ENCODE data around the gene SUCO. TPM values are rescaled to one million over a fixed set of nuclear protein-coding genes. Genes with fewer than 3 reads are reported as not detected.

Gene SUCO
- total and polyA plus RNA-seq, 2 donors (not counting 1 experiment from before 2014, with no cell fraction given): 5.5 to 59.7 TPM

DNA sequence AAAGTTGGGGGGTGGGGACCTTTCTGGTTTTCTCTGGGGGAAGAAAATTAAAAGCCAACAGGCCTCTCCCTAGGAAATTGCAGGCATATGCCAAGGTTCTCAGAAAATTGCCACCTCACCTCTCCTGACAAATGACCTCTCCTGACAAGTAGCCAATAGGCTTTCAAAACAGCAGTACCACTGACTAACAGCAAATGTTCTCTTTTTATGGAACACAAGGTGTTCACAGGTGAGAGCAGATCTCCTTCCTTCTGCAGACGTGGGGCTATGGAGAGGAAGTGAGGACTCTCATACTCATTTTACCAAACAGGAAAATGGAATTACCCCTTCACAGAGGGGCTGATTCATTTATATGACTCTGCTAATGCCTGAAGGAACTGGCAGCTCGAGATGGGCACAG is 32.7 kb upstream of the SUCO start:
- H3K9ac ChIP-seq (ENCODE audit: low read length): no peak overlapping the region
- no peaks in the 10 kb centered on the region for H3K79me2 ChIP-seq (ENCODE audit: control insufficient read depth, insufficient read depth, low read length)
- H3K4me3 Mint-ChIP-seq: no peak overlapping the region
- POLR2A ChIA-PET: no interaction called here
- no peaks in the 10 kb centered on the region for H3K9me3 Mint-ChIP-seq (ENCODE audit: insufficient read depth)
- no peak overlapping the region for H3K4me3 ChIP-seq (ENCODE audit: control extremely low read depth in 1 of 5, extremely low read depth in 1 of 5, insufficient read depth in 1 of 5, low read depth in 2 of 5, low read length in 4 of 5)
- peaks cover 15% of the 10 kb centered on the region for H3K27me3 Mint-ChIP-seq
- TF ChIP-seq, protein P1, sequence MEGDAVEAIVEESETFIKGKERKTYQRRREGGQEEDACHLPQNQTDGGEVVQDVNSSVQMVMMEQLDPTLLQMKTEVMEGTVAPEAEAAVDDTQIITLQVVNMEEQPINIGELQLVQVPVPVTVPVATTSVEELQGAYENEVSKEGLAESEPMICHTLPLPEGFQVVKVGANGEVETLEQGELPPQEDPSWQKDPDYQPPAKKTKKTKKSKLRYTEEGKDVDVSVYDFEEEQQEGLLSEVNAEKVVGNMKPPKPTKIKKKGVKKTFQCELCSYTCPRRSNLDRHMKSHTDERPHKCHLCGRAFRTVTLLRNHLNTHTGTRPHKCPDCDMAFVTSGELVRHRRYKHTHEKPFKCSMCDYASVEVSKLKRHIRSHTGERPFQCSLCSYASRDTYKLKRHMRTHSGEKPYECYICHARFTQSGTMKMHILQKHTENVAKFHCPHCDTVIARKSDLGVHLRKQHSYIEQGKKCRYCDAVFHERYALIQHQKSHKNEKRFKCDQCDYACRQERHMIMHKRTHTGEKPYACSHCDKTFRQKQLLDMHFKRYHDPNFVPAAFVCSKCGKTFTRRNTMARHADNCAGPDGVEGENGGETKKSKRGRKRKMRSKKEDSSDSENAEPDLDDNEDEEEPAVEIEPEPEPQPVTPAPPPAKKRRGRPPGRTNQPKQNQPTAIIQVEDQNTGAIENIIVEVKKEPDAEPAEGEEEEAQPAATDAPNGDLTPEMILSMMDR (IDR thresholded peaks at IDR 0.05): no peak
- TF ChIP-seq EZH2 (IDR thresholded peaks at IDR 0.05; ENCODE audit: borderline replicate concordance, insufficient read depth, low read depth, low read length, poor library complexity, severe bottlenecking): no peak
- DNase-seq (no peak), ATAC-seq (ENCODE audit: low read depth) (no peak)
- H3K9me3 ChIP-seq (ENCODE audit: control extremely low read depth in 1 of 3, control insufficient read depth in 2 of 3, insufficient read depth in 1 of 3, low read length in 2 of 3): no peaks in the 10 kb centered on the region
- H4K20me1 ChIP-seq (ENCODE audit: control insufficient read depth, insufficient read depth, low read length, poor library complexity, severe bottlenecking): no peaks in the 10 kb centered on the region
- no peaks in the 10 kb centered on the region for H3K4me1 ChIP-seq (ENCODE audit: control insufficient read depth in 2 of 2, insufficient read depth in 2 of 2, low read length in 2 of 2)
- WGBS (ENCODE audit: insufficient coverage): 64% methylated on average over 1 of the region's 2 CpGs
- CTCF ChIA-PET: interaction anchor here (1.1 kb wide), 1 partner anchor 11 kb away, joined by 4 read pairs; no protein-coding TSS in a partner anchor
- H3K27me3 ChIP-seq (replicated peaks in 1 of 4; ENCODE audit: control extremely low read depth in 1 of 4, control insufficient read depth in 3 of 4, insufficient read depth in 4 of 4, low read length in 3 of 4): no peaks in the 10 kb centered on the region
- H3K4me2 ChIP-seq (replicated peaks; ENCODE audit: low read depth, low read length, poor library complexity, severe bottlenecking): no peak overlapping the region
- no peak overlapping the region for H3K27ac ChIP-seq (ENCODE audit: low read length in 2 of 2)
- H2AFZ ChIP-seq (ENCODE audit: insufficient read depth, low read depth, low read length, poor library complexity, severe bottlenecking): no peak overlapping the region
- H3K27ac Mint-ChIP-seq: no peak overlapping the region
- no peaks in the 10 kb centered on the region for H3K4me1 Mint-ChIP-seq
- H3K36me3 ChIP-seq (replicated peaks in 1 of 2; ENCODE audit: control extremely low read depth in 1 of 2, control insufficient read depth in 1 of 2, extremely low read depth in 1 of 2, insufficient read depth in 2 of 2, low read length in 1 of 2): no peaks in the 10 kb centered on the region
- intact Hi-C loops (cut with micrococcal nuclease): no loop called here

DNA sequence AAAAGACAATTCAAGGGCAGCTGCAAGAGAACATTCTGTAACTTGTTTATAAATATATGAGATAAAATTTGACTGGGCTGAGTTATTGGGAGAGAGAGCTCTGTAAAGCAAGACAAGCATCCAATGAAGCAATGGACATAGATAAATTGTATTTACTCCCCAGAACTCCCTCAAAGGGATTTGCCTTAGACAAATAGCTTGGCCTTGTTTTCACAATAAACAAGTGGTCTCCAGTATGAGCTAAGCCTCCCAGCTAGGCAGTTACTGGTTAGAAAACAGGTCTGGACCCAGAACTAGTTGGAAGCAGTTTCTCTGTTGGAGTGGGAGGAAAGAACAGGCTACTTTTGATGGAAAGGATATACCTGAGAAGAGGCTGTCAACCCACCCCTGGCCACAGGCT is 25.2 kb upstream of the SUCO start:
- H3K9ac ChIP-seq (ENCODE audit: low read length): no peak overlapping the region
- POLR2A ChIA-PET: no interaction called here
- no peak for TF ChIP-seq EZH2 (IDR thresholded peaks at IDR 0.05; ENCODE audit: borderline replicate concordance, insufficient read depth, low read depth, low read length, poor library complexity, severe bottlenecking)
- TF ChIP-seq, protein P1 (IDR thresholded peaks at IDR 0.05): no peak
- no peak overlapping the region for H3K4me3 Mint-ChIP-seq
- no peak overlapping the region for H3K27ac Mint-ChIP-seq
- H3K27ac ChIP-seq (ENCODE audit: low read length in 2 of 2): no peak overlapping the region
- H3K79me2 ChIP-seq (ENCODE audit: control insufficient read depth, insufficient read depth, low read length): no peaks in the 10 kb centered on the region
- peaks cover 18% of the 10 kb centered on the region for H3K27me3 Mint-ChIP-seq
- CTCF ChIA-PET: no interaction called here
- no peak for ATAC-seq (ENCODE audit: low read depth)
- H3K4me2 ChIP-seq (replicated peaks; ENCODE audit: low read depth, low read length, poor library complexity, severe bottlenecking): no peak overlapping the region
- no peak overlapping the region for H3K4me3 ChIP-seq (ENCODE audit: control extremely low read depth in 1 of 5, extremely low read depth in 1 of 5, insufficient read depth in 1 of 5, low read depth in 2 of 5, low read length in 4 of 5)
- H3K36me3 ChIP-seq (replicated peaks in 1 of 2; ENCODE audit: control extremely low read depth in 1 of 2, control insufficient read depth in 1 of 2, extremely low read depth in 1 of 2, insufficient read depth in 2 of 2, low read length in 1 of 2): no peaks in the 10 kb centered on the region
- peaks cover 0 to 2% (median 0%) of the 10 kb centered on the region in 4 experiments for H3K27me3 ChIP-seq (replicated peaks in 1 of 4; ENCODE audit: control extremely low read depth in 1 of 4, control insufficient read depth in 3 of 4, insufficient read depth in 4 of 4, low read length in 3 of 4)
- DNase-seq: no peak
- H2AFZ ChIP-seq (ENCODE audit: insufficient read depth, low read depth, low read length, poor library complexity, severe bottlenecking): no peak overlapping the region
- H3K4me1 ChIP-seq (ENCODE audit: control insufficient read depth in 2 of 2, insufficient read depth in 2 of 2, low read length in 2 of 2): no peaks in the 10 kb centered on the region
- intact Hi-C loops (cut with micrococcal nuclease): no loop called here
- H4K20me1 ChIP-seq (ENCODE audit: control insufficient read depth, insufficient read depth, low read length, poor library complexity, severe bottlenecking): no peaks in the 10 kb centered on the region
- no peaks in the 10 kb centered on the region for H3K9me3 ChIP-seq (ENCODE audit: control extremely low read depth in 1 of 3, control insufficient read depth in 2 of 3, insufficient read depth in 1 of 3, low read length in 2 of 3)
- no peaks in the 10 kb centered on the region for H3K4me1 Mint-ChIP-seq
- H3K9me3 Mint-ChIP-seq (ENCODE audit: insufficient read depth): no peaks in the 10 kb centered on the region
